ENCODE results near the gene XKR7.

XKR7 gene

DNA sequence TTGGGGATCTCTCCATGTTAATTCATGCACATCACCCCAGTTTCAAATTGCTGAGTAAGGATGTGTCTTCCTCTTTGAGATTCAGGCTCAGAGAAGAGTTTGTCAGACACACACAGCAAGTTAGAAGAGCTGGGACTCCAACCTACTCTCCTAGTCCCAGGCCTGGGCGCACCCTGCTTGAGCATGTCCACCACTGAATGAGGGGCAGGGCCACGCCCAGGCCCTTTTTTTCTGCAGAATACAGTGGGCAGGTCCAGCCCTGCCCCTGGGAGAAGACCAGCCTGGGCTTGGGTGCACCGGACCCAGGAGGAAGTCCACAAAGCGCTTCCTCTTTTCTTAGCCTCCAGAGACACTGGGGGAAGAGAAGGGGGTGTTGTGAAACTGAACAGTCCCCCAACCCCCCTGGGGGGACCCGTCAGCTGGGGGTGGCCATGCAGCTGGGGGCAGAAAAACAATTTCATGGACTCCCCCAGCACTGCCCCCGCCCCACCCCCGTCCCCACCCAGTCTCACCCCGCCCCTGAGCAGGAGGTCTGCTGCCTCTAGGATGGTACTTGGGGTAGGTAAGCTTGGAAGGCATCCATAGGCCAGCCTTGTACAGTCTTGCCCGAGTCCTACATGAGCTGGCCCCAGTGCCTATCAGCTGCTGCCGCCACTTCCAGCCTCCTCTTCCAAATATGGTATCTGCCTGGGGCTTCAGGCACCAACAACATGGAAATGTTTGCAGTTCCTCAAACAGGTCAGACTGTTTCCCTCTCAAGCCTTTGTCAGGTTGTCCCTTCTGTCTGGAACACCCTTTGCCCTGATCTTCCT lies 72.4 kb downstream of the XKR7 start:
- no peak for TF ChIP-seq PAX5 (IDR thresholded peaks at IDR 0.05; ENCODE audit: insufficient read depth, low read length, severe bottlenecking)
- peak; percentile 96 for TF ChIP-seq SPI1 (IDR thresholded peaks at IDR 0.05; ENCODE audit: low read depth, low read length)
- TF ChIP-seq POU2F2 (IDR thresholded peaks at IDR 0.05; ENCODE audit: low read depth, low read length) = no peak
- FAIRE-seq = peak; percentile 47
- no peak for DNase-seq (ENCODE audit: insufficient read length, low spot score)

DNA sequence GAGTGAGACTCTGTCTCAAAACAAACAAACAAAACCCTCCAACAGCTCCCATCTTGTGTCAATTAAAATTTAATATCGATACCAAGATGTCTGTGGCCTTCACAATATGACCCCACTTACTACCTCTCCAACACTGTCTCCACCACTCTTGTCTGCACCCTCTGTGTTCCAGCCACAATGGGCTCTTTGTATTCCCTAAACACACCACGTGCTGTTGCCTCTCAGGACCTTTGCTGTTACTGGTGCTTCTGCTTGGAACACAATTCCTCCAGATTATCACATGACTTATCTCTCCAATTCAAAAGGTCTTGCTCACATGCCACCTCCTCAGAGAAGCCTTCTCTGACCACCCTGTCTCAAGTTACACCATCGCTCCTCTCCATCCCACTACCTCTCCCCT lies 78.0 kb downstream of the XKR7 start:
- TF ChIP-seq POLR2AphosphoS5 (IDR thresholded peaks at IDR 0.05; ENCODE audit: low read depth, low read length) (no peak), TAF1 (IDR thresholded peaks at IDR 0.05; ENCODE audit: low read depth, low read length) (no peak), POLR2A (IDR thresholded peaks at IDR 0.05; ENCODE audit: low read depth, low read length) (no peak), PAX5 (IDR thresholded peaks at IDR 0.05; ENCODE audit: insufficient read depth, low read length, severe bottlenecking) (no peak), SPI1 (IDR thresholded peaks at IDR 0.05; ENCODE audit: low read depth, low read length) (no peak), POU2F2 (IDR thresholded peaks at IDR 0.05; ENCODE audit: low read depth, low read length) (no peak)
- no peak for FAIRE-seq
- DNase-seq (ENCODE audit: insufficient read length, low spot score) = no peak

DNA sequence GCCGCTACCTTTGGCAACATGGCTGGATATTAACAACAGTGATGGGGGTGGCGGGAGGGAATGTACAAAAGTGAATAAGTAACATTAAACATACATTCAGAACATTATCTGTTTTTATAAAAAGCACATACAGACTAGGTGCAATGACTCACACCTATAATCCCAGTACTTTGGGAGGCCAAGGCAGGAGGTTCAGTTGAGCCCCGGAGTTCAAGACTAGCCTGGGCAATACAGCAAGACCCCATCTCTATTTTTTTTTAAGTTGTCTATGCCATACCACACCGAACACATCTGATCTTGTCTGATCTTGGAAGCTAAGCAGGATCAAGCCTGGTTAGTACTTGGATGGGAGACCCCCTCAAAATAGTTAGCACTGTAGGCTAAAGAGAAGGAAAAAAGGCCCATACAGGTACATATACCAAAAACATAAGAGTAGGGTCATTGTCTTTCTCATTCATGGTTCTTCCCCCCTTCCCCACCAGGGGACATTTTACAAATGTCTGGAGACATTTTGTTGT lies 82.4 kb downstream of the XKR7 start:
- no peak for TF ChIP-seq POLR2AphosphoS5 (IDR thresholded peaks at IDR 0.05; ENCODE audit: low read depth, low read length)
- no peak for TF ChIP-seq POLR2A (IDR thresholded peaks at IDR 0.05; ENCODE audit: low read depth, low read length)
- TF ChIP-seq POU2F2 (IDR thresholded peaks at IDR 0.05; ENCODE audit: low read depth, low read length) = no peak
- no peak for TF ChIP-seq TAF1 (IDR thresholded peaks at IDR 0.05; ENCODE audit: low read depth, low read length)
- no peak for TF ChIP-seq PAX5 (IDR thresholded peaks at IDR 0.05; ENCODE audit: insufficient read depth, low read length, severe bottlenecking)
- no peak for TF ChIP-seq SPI1 (IDR thresholded peaks at IDR 0.05; ENCODE audit: low read depth, low read length)
- FAIRE-seq (no peak), DNase-seq (ENCODE audit: insufficient read length, low spot score) (no peak)

DNA sequence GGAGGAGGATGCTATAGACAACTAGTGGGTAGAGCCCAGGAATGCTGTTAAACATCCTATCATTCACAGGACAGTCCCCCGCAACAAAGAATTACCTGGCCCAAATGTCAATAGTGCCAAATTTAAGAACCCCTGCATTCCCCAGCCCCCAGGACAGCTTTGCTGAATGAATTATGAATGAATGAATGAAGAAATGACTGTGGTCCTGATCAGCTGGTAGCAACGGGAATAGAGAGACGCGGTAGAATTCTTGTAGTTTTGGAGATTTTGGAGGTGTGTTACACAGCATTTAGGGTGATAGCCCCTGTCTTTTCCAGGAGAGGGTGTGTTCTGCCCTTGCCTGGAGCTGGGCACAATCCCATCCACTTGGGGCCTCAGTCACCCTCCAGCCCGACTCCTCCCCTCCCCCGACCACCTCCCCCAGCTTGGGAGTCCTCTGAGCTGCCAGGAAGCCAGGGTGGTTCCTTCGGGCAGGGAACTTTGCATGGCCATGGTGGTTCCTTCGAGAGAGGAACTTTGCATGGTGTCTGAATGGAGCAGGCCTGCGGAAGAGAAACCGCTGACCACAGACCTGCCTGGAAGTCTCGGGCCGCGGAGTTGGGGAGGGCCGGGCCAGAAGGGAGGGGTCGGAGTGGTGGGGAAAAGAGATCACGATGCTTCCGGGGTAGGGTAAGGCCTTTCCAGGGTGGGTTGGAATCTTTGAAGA lies 83.1 kb downstream of the XKR7 start:
- FAIRE-seq (peak; percentile 35), DNase-seq (ENCODE audit: insufficient read length, low spot score) (no peak)
- peak; percentile 32; the same call in 1 of the 2 replicates for TF ChIP-seq SPI1 (IDR thresholded peaks at IDR 0.05; ENCODE audit: low read depth, low read length)
- TF ChIP-seq POLR2A (IDR thresholded peaks at IDR 0.05; ENCODE audit: low read depth, low read length) = no peak

DNA sequence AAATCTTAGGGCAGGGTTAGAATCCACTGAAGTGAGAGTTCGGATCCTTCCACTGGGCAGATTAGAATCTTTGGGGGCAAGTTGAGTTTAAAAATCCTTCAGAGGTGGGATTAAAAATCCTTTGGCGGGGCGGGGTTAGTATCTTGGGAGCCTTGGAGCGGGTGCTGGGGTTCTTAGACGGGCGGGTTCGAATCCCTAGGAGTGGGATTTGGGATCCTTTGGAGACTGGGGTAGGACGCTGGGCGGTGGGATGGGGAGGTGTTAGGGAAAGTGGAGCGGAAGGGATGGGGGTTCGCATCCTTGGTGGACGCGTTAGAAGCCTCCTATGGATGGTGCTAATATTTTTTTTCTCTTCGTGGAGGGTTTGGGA lies 83.8 kb downstream of the XKR7 start:
- TF ChIP-seq POU2F2 (IDR thresholded peaks at IDR 0.05; ENCODE audit: low read depth, low read length) (no peak), PAX5 (IDR thresholded peaks at IDR 0.05; ENCODE audit: insufficient read depth, low read length, severe bottlenecking) (no peak), SPI1 (IDR thresholded peaks at IDR 0.05; ENCODE audit: low read depth, low read length) (no peak), POLR2A (IDR thresholded peaks at IDR 0.05; ENCODE audit: low read depth, low read length) (no peak), POLR2AphosphoS5 (IDR thresholded peaks at IDR 0.05; ENCODE audit: low read depth, low read length) (no peak), TAF1 (IDR thresholded peaks at IDR 0.05; ENCODE audit: low read depth, low read length) (no peak)
- DNase-seq (ENCODE audit: insufficient read length, low spot score) = no peak
- FAIRE-seq = no peak

DNA sequence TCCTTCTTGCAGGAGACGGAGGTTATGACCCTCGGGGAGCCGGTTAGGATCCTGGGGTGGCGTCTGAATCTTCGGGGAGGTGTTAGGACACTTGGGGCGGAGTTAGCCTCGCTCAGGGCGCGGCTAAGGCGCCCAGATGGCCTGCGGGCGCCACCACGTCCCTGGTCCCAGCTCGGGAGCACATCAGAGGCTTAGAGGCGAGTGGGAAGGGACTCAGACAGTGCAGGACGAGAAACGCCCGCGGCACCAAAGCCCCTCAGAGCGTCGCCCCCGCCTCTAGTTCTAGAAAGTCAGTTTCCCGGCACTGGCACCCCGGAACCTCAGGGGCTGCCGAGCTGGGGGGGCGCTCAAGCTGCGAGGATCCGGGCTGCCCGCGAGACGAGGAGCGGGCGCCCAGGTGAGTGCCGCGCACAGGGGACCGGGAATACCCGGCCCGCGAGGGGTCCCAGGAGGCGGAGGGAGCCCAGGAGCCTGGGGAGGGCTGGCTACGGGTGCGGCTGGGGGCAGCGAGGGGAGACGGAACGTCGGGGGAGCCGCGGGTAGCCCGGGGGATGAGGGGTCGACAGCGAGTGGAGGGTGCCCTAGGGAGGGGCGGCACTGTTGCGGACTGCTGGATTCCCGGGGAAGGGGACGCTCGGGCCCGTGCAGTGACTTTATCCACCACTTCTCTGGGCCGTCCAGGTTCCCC lies 84.3 kb downstream of the XKR7 start, which contains the start of gene HCK:
HCK (plus strand) TSS at position 153 of the 688 bp plus-strand sequence.
- DNase-seq (ENCODE audit: insufficient read length, low spot score) (peak; percentile 48), FAIRE-seq (peak; percentile 28)
- TF ChIP-seq POLR2AphosphoS5 (IDR thresholded peaks at IDR 0.05; ENCODE audit: low read depth, low read length) = no peak

DNA sequence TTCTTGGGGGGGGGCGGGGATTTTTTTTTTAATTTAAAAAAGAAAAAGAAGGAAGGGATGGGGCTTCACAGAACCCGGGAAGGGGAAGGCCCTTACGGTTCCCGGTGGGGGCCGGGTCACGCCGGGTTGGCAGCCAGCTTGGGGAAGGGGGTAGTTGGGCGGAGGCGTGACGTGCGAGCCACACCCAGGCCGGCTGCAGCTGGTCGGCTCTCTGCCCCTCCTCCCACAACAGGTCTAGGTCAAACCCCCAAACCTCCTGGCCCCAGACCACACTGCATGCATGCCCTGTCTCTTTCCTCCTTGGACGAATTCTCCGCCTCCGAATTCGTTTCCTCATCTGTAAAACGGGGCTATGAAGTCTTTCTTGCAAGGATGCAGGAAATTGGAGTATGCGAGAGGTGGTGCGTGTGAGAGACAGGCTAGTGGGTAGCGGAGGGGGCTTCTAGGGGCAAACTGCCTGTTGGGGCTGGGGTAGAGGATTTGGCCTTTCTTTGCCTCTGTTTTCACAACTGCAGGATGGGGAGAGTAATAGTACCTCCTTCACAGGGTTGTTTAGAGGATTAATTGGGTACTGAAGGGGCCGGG lies 84.9 kb downstream of the XKR7 start:
- TF ChIP-seq TAF1 (IDR thresholded peaks at IDR 0.05; ENCODE audit: low read depth, low read length) = no peak
- no peak for TF ChIP-seq POLR2A (IDR thresholded peaks at IDR 0.05; ENCODE audit: low read depth, low read length)
- no peak for TF ChIP-seq POLR2AphosphoS5 (IDR thresholded peaks at IDR 0.05; ENCODE audit: low read depth, low read length)
- TF ChIP-seq POU2F2 (IDR thresholded peaks at IDR 0.05; ENCODE audit: low read depth, low read length) = no peak
- no peak for TF ChIP-seq PAX5 (IDR thresholded peaks at IDR 0.05; ENCODE audit: insufficient read depth, low read length, severe bottlenecking)
- TF ChIP-seq SPI1 (IDR thresholded peaks at IDR 0.05; ENCODE audit: low read depth, low read length) = no peak
- DNase-seq (ENCODE audit: insufficient read length, low spot score) = peak; percentile 58
- FAIRE-seq = peak; percentile 87

Measured in GM12891 (cell line).